NCI-H1694 (cell line): ENCODE results near the gene CACNB4.

Source experiments
- DNase-seq: peaks from one replicate; lab custom pipeline; 2025; lab: John Stamatoyannopoulos, UW

CACNB4 gene

DNA sequence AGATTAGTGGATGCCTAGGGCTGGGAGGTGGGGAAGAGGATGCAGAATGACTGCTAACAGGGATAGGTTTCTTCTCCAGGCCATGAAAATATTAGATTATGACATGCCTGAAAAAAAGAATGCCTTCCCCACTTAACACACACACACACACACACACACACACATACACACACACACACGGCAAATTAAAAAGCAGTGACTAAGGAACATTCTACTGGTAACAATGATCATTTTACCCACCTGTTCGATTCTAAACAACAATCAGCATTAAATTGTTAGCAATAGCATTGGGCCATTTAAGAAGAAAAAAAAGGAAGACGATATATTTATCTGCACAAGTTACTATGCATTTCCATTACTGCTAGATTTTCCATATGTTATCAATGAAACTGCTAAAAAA, 10.8 kb downstream of the CACNB4 start:
- no peak for DNase-seq

DNA sequence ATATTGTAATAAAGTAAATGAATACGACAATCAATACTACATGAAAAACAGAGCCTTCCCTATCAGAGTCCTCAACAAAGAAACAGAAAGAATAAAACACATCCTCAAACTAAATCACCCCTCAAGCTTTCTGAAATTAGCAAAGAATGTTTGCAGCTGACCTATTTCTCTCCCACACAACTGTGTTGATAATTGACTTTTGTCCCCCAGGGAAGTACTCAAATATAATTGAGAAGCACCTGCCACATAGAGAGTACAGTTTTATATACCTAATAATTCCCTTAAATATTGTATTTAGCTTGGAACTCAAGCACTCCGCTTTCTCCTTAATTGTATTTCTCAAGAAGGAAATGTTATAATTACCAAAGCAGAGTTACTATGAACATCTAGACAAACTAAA, 12.6 kb downstream of the CACNB4 start:
- DNase-seq, result no peak

DNA sequence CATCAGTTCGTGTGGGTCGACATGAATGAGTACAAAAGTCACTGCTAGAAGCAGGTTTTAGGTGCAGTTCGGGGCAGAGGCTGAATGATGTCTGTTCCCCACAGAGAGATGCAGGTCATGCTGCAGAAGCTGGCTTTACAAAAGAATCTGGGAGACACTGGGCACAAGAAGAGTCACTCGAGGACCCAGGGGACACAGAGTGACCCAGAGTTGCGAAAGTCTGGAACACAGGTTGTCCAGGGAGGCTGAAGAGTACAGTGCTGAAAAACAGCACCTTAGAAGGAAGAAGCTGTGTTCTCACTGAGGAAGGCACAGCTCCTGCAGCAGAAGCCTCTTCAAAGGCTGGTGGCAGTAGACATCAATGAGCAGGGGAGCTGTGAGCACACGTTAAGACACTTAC, 14.8 kb downstream of the CACNB4 start:
- DNase-seq, result no peak

DNA sequence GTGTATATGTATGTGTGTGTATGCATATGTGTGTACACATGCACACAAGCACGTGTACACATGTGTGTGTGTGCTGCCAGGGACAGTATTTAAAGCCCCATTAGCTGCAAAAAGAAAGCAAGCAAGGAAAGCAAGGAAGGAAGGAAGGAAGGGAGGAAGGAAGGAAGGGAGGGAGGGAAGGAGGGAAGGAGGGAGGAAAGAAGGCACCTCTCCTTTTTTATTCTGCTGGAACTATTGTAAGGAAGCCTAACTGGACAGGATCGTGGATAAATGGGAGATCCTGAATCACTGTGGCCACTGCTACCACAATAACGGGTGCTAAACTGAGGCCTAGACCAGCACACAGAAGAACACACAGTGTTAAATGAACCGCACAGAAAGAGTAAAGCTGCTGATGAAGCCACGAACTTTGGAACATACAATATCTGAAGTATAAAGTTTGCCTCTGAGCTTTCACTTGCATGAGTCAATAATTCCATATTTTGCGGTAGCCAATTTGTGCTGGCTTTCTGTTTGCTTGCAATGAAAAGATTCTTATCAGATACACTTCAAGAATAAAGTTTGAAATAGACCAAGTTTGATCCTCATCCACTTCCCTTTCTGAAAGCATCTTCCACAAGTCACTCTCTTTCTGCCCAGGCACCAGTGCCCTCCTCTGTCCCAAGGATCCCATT, 15.5 kb downstream of the CACNB4 start:
- DNase-seq, result no peak

DNA sequence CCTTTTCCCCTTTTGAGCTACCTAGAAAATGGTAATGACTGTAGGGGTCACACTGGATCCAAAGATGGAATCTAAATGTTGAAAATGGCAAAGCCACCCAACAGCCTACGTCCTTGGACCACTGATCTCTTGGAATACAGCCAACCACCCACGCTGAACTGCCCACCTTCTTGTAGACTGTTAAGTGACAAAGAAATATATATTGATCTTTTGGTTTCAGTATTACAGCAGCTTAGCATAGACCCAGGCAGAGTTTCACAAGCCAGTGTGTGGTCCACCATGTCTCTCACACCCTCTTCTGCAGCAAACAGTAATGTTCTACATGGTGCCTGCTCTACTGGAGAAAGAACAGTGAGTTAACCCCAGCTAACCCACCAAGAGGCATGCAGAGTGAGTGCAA, 20.2 kb downstream of the CACNB4 start:
- no peak for DNase-seq

DNA sequence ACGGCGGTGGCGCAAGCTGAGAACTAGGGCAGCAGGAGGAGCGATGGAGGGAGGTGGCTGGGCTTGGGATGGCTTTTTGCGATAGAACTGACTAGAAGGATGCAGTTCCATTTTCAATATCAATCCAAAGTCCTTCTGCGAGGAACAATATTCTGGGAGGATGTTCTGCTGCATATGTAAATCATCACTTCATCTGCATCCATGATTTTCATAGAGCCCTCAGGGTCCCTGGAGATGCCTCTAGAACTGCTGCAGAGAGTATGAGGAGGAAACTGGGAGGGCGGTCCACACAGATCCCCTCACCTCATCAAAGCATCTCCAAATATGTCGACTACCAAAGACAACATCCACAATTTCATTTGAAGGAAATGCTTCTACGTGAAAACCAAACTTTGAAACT, 20.8 kb downstream of the CACNB4 start:
- DNase-seq, result no peak

DNA sequence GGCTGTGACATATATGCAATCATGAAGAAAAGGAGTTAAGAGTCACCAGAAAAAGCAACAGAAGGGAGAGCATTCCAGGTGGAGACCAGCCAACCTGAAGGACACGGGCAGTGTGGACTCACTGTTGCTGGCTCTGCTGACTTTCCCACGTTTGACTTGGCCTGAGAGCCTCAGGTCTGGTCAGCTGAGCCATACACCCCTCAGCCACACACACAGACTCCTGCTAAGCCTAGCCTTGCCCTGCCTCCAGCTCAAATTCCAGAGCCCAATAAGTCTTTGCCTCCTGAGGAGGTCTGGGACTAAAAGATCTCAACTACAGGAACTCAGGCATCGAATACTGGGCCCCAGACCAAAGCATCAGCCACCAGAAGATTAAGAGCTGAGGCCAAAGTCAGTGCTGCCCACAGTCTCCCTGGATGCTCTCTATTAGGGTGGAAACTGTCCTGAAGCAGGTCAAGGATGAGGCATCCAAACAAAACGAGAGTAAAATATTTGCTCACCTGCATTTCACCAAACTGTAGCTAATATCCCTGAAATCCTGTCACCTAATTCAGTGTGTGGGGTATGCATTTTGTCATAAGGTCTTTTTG, 23.3 kb downstream of the CACNB4 start:
- no peak for DNase-seq

DNA sequence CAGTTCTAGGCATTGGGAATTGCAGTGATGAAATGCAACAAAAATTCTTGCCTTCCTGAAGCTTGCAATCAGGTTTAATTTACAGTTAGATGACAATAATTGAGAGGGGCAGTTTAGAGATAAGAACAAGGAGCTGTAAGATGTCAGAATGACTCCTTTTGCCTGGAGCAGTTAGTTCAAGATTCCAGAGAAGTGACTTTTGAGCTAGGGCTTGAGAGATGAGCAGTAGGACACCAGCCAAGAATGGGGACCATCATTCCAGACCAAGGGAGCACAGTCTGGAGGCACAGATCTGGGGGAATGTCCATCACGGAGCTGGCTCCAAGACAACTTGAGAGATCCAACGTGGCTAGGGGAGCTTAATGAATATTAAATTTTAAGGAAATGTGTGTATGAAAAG, 26.8 kb downstream of the CACNB4 start:
- no peak for DNase-seq

DNA sequence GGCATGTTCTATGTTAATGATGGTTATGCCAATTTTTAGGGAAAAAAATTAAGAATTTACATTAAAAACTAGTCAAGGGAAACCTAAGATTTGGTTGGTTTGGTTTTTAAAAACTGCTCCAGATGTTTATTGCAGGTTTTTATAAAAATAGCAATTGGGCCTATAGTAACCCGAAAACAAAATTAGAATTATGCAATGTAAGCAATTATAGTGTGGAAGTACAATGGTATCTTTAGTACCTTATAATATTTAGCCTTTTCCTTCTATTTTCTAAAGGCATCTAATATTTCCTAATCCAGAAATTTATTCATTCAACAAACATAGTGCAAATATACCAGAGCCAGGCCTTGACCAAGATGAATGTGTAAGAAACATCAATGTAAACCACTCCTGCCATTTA, 27.3 kb downstream of the CACNB4 start:
- no peak for DNase-seq

DNA sequence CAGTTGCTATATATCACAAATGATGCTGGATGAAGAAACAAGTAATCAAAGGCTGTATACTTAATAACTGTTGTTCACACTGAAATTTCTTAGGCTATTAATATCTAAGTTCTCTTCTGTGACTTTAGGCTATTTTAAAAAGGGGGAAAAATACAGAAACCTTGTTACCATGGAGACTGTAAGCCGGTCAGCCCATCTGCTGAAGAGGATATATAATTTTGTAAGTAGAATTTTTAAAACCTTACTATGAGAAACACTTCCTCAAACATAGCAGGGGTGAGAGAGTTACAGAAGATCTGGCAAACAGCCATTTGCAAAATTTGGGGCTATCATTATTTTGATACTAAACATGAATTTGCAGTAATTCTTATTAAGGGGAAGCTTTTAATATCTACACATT, 27.8 kb downstream of the CACNB4 start:
- no peak for DNase-seq

DNA sequence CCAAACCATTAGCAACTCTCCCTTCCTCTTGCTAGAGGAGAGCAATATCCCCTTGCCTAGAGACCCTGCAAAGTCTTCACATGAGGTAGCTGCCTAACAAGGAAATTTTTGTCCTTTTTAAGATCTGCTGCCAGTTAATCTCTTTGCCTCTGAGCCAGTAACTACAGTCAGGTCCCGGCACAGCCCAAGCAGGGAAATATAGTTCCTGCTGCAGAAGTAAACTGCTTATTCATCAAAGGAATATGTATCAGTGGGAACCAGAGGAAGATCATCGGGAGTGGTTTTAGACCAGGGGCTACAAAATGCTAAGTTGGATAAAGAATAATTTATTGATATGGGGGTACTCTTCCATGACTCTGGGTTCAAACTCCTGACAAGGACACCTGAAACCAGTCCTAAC, 30.6 kb downstream of the CACNB4 start:
- no peak for DNase-seq

DNA sequence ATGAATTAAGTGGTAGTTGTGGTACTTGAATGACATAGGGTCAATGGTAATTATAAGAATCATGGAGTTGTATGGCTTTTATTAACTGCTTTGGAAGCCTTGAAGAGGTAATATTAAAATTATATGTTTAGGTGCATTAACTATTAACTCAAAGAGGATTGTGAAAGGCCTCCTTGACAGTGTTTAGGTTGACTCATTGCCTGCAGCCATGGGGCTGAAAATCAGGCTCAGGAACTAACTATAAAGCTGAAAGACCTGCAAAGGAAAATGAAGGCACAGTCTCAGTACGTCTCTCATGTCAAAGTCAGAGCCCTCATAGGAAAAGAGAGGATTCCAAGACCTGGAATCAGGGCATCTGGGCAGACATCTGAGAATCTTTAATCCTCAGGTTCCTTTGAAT, 31.0 kb downstream of the CACNB4 start:
- no peak for DNase-seq

DNA sequence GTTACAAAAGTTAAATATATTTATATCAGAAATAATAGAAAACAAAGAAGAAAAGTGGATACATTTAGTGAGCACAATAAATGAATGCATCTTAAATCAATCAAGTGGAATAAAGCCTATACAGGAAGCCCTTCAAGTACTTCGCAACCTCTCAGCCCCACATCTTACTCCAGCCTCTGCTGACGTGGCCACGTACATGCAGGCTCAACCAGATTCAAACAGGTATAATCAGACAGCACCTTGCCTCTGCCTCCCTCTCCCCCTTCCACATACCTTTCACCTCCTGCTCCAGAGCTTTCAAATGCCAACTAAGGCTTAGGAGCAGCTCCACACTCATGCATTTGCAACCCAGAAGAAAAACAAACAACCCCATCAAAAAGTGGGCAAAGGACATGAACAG, 32.9 kb downstream of the CACNB4 start:
- no peak for DNase-seq

DNA sequence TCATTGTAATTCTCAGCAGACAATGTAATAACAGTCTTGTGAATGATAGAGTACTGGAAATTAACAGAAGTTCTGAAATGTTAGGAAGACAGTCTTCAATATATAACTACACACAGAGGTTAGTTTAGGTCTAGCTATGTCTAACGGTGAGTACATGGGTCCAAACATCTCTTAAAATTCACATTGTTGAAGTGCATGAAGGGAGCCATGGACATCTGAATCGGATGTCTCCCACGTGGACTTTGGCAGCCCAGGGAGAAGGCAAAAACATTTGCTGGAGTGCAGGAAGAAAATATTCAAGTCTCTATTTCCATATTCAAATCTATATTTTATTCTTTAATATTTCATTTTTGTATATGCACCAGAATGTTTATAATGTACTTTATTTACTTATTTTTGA, 34.8 kb downstream of the CACNB4 start:
- no peak for DNase-seq

DNA sequence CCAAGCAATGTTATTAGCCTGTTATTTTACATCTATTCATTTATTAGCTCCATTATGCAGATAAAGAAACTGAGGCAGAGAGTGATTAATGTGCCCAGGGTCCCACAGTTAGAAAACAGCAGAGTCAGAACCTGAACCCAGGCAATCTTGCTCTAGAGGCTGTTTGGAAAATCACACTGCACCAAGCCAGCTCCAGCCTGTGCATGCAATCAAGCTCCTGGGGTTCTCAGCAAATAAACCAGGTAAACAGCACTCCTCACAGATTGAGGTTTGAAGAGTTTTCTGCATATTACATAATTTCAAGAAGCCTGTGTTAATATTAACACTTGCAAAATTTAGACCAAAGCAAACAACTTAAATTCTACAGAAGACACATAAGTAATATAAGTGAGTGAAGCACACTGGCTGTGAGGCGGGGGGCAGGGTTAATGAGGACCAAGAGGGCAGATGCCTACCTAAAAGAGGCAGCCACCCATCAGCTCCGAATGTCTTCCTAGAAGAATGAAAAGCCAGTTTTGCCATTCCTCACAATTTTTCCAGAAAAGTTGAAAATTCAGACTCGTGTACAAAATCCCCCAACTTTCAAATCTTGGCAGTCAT, 35.4 kb downstream of the CACNB4 start:
- no peak for DNase-seq

DNA sequence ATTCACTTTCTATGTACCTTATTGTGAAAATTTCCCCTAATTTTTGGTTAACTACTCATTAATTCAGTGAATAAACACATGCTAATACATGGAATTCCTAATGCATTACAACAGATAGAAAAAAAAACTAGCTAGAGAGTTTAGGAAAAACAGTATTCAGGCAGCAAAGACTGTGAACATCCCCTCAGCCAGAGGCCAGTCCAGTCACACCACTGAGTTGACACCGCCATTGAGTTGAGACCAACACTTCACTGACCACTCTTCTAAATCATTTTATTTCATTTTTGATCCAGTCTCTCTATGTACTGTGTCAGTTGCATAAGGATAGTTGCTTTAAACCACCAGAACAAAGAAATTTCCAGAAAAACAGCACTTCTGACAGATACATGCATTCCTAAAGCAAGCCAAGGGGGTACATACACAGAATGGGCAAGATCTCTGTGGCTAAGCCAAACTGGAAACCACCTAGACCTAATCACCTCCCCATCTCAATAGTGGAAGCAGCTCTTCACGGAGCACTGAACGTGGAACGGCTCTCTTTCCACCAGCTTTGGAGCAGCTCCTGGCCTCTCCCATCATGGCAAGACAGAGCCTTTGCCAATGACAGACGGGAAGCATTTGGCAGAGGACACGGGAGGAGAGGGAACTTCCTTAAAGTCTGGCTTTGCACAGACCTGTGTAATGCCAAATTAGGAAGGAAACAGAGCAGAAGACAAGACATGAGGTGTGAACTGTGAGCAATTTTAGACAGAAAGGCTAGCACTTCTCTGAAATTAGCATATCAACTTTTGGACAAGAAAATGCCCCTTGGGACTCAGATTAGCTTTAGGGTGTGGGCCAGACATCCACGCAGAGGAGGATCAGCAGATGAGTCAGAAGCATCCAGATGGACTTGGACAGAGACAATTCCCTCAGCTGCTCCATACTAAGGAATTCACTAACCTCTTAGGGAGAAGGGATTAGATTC, 36.4 kb downstream of the CACNB4 start:
- no peak for DNase-seq

DNA sequence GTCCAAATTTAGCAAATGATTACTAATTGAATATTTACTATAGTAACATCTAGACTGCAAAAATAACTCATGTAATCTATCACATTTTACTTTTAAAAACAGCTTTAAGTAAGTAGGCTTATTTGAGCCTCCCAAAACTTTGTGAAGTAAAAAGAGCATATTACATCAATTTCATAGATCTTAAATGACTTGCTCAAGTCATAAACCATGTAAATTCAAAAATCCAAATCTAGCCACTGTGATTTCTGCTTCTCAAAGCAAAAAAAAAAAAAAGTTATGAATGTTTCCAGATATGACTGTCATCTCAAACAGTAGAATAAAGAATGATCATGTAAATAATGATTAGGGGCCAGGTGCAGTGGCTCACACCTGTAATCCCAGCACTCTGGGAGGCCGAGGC, 37.5 kb downstream of the CACNB4 start:
- no peak for DNase-seq

DNA sequence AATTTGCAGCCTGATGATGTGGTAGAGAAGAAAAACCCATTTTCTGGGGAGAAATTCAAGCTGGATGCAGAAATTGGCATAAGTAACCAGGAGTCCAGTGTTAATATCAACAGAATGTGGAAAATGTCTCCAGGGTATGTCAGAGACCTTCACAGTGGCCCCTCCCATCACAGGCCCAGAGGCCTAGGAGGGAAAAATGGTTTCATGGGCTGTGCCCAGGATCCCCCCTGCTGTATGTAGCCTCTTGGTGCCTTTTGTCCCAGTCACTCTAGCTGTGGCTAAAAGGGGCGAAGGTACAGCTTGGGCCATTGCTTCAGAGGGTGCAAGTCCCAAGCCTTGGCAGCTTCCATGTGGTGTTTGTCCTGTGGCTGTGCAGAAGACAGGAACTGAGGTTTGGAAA, 40.2 kb downstream of the CACNB4 start:
- no peak for DNase-seq

DNA sequence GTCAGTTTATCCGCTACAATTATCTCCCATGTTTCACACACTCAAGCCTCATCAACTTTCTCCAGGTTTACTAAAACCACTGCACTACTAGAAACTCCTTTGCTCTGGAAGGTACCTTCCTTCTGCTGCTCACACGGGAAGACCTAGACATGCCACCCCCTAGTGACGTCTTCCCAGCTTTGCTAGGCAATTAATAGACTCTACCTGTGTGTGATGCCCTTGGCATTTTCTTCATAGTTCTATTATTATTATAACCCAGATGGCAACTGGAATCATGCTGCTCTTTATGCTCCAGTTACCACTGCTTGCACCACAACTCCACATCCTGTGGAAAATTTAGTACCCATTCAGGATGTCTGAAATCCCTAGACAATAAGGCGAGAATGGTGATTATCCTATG, 42.4 kb downstream of the CACNB4 start:
- no peak for DNase-seq

DNA sequence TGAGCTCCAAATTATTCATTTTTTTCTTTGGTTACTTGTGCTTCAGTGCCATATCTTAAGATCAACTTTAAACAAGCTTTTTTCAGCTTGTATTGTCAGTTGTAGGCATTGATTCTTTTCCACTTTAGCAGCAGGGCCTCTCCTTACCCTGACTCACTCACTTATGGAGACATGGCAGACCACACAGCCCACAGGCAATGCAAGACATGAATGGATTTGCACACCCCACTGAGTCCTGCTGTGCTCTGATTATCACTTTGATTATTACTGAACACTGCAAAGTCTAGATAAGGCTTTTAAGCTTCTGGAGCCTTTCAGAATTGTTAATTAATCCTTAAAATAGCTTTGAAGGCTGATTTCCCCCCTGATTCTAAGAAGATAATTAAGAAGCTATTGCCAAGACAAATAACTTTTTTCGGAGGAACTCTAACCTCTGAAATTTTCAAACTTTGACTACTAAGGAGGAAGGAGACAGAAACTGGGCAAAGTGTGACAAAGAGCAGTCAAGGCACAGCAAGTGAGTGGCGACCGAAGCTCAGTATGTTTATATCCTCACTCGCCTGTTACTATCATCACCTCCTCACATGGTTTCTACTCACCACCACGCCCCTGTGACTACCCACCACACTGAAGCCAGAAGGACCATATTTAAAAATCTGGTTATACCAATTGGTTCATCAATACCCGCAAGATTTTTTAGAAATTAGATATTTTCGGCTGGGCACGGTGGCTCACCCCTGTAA, 43.3 kb downstream of the CACNB4 start:
- no peak for DNase-seq

DNA sequence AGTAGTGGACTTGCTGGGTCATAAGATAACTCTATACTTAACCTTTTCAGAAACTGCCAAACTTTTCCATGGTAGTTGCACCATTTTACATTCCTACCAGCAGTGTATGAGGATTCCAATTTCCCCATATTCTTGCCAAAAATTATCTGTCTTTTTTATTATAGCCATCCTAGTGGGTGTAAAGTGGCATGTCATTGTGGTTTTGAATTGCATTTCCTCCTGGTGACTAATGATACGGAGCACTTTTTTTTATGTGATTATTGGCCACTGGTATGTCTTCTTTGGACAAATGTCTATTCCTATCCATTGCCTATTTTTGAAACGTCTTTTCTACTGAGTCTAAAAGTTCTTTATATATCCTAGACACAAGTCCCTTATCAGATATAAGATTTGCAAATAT, 44.3 kb downstream of the CACNB4 start:
- no peak for DNase-seq

DNA sequence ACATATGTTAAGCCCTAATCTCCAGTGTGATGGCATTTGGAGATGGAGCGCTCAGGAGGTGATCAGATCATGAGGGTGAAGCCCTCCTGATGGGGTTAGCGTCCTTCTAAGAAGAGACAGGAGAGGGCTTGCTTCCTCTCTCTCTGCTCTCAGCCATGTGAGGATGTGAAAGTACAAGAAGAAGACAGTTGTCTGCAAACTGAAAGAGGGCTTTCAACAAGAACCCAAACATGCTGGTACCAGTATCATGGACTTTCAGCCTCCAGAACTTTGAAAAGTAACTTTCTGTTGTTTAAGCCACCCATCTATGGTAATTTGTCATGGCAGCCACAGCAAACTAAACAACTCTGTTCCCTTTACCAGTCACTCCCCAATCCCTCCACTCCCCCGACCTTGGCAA, 47.4 kb downstream of the CACNB4 start:
- DNase-seq, result no peak
